Esophagus squamous epithelium (tissue), 5 donors: Measurements from ENCODE around the gene LOXL4. TPM values are rescaled to one million over a fixed set of nuclear protein-coding genes. Genes with fewer than 3 reads are reported as not detected.

Source experiments
- DNase-seq: peaks from one replicate; lab custom pipeline; 2025; lab: John Stamatoyannopoulos, UW
- H3K27ac ChIP-seq, 4 donors: fragments of 200-600 bp; sonication (generic); one replicate each; pipeline ENCODE4 v1.5.1; 2016 to 2019; ENCODE audit warnings: mild to moderate bottlenecking in 1 of 4
- H3K27me3 ChIP-seq, 4 donors: fragments of 200-600 bp; sonication (generic); 1 replicate in 3 of 4; 2 replicates in 1 of 4; pipeline versions ENCODE4 v1.5.1 to v1.6.0; 2017 to 2021; ENCODE audit warnings: antibody characterized with exemption in 1 of 4
- H3K36me3 ChIP-seq, 3 donors: fragments of 200-600 bp; sonication (generic); one replicate each; pipeline ENCODE4 v1.5.1; 2016 to 2019
- H3K4me1 ChIP-seq, 3 donors: fragments of 200-600 bp; sonication (generic); one replicate each; pipeline ENCODE4 v1.5.1; 2017 to 2019
- H3K4me3 ChIP-seq, 4 donors: fragments of 200-600 bp; sonication (generic); 1 replicate in 3 of 4; 2 replicates in 1 of 4; pipeline ENCODE4 v1.5.1; 2016 to 2019; ENCODE audit warnings: mild to moderate bottlenecking in 2 of 4, moderate library complexity in 1 of 4
- H3K9me3 ChIP-seq, 3 donors: fragments of 200-600 bp; sonication (generic); one replicate each; pipeline ENCODE4 v1.5.1; 2016 to 2019
- POLR2A ChIP-seq, 4 donors: fragments of 450-650 bp; IDR thresholded peaks; one replicate each; pipeline ENCODE4 v1.6.1; 2017; ENCODE audit warnings: antibody characterized with exemption in 4 of 4, mild to moderate bottlenecking in 4 of 4, moderate library complexity in 3 of 4
- WGBS, 2 donors: methylation state at CpG; one replicate each; pipeline ENCODE4 v1.1.5; 2018; 5-methylcytosine and 5-hydroxymethylcytosine counted together
- intact Hi-C: fragments of 100-400 bp; cut with DNase I; formaldehyde crosslinking; loops from one replicate; pipeline ENCODE4 v1.15.0; 2022
- total RNA-seq, 4 donors: library from RNA; depleted of rRNA; stranded (reverse); fragments of >200 nt; gene quantifications; one replicate each; pipeline ENCODE4 v1.1.0, GENCODE V29; 2016
- TF ChIP-seq, protein P1 (sequence below), 6 experiments: fragments of 450-650 bp in 4 of 6; fragments of 200-600 bp in 2 of 6; sonication (generic) in 2 of 6; IDR thresholded peaks; one replicate each; pipeline ENCODE4 v1.5.1; 2016 to 2019; ENCODE audit warnings: antibody characterized with exemption in 6 of 6, mild to moderate bottlenecking in 4 of 6, moderate library complexity in 4 of 6
- donor health status: DM: yes; HTN: yes; CAD: no.

Gene LOXL4
- total RNA-seq, result 1 to 10 TPM in 2 of 4 donors, under 1 TPM in 2; 0.19 to 3.5 (median 1.4) TPM

DNA sequence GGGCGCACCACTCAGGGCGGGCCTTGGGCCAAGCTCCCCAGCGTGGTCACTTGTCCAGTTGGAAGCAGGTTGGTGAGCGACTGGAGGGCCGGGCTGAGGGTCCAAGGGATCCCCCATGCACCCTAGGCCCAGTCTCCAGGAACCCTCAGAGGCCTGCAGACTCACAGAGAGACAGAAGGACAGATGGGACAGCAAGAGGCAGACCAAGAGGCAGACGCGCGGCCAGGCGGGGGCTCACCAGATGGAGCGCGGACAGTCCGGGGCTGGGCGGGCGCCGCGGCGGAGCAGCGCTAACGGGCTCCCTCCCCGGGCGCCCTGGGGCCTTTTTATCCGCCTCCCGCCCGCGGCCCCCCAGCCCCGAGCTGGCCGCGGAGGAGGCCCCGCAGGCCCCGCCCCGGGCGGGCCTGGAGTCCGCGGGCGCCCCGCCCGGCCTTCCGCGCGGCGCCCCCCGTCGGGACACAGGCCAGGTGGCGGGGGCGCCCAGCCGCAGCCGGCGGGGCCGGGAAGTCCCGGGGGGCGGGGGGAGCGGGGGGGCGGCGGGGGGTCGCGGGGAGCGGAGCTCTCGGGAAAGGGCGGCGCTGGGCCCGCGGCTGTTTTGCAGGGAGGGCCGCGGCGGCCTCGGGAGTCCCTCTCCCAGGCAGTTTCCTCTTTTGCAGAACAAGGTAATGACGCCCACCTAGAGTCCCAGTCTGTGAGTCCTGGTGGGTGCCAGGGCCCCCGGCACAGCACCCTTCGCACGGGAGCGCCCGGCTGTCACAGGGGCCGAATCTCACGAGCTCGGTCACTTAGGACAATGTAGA lies at the start of gene LOXL4:
LOXL4 (minus strand) TSS at position 301 of the 800 bp plus-strand sequence. CDS start 5,175 bp downstream, outside the sequence.
- no peaks in the 10 kb centered on the region for H3K9me3 ChIP-seq
- TF ChIP-seq, protein P1, sequence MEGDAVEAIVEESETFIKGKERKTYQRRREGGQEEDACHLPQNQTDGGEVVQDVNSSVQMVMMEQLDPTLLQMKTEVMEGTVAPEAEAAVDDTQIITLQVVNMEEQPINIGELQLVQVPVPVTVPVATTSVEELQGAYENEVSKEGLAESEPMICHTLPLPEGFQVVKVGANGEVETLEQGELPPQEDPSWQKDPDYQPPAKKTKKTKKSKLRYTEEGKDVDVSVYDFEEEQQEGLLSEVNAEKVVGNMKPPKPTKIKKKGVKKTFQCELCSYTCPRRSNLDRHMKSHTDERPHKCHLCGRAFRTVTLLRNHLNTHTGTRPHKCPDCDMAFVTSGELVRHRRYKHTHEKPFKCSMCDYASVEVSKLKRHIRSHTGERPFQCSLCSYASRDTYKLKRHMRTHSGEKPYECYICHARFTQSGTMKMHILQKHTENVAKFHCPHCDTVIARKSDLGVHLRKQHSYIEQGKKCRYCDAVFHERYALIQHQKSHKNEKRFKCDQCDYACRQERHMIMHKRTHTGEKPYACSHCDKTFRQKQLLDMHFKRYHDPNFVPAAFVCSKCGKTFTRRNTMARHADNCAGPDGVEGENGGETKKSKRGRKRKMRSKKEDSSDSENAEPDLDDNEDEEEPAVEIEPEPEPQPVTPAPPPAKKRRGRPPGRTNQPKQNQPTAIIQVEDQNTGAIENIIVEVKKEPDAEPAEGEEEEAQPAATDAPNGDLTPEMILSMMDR (IDR thresholded peaks at IDR 0.05), result no peak
- no peak for TF ChIP-seq POLR2A (IDR thresholded peaks at IDR 0.05)
- no peaks in the 10 kb centered on the region for H3K36me3 ChIP-seq
- H3K27me3 ChIP-seq, result peaks cover 0 to 70% (median 0%) of the 10 kb centered on the region in 4 donors
- H3K4me3 ChIP-seq, result peak within 1 kb of the TSS; percentile 23 to 73 (median 44)
- peaks cover 15 to 54% (median 21%) of the 10 kb centered on the region in 3 donors for H3K4me1 ChIP-seq
- intact Hi-C loops, result loop anchor here (5.0 kb wide), 1 partner anchor 44 kb away; no protein-coding TSS in a partner anchor
- H3K27ac ChIP-seq, result peak within 1 kb of the TSS; percentile 60 to 89 (median 76)
- DNase-seq, result no peak
- WGBS, 2 donors, result no CpG with 5 or more reads among the region's 75 CpGs

DNA sequence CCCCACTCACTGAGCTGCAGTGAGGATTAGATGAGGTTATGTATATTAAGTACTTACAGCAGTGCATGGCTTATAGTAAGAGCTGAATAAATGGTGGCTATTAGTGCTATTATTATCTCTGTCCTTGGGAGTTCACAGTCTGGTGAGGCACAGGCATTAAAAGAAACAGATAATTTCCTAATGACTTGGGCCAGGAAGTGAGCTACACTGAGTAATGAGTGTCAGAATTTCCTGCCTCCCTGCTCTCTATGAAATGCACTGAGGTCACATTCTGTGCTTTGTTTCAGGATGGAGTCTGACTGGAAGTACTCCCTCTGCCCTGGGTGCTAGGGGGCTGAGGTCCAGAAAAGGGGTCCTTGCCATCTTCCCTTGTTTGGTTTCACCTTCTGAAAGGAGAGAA lies 48.7 kb upstream of the LOXL4 start:
- H3K4me3 ChIP-seq, result no peak overlapping the region
- peaks cover 0 to 89% (median 2%) of the 10 kb centered on the region in 4 donors for H3K27me3 ChIP-seq
- H3K27ac ChIP-seq, result no peak overlapping the region
- no peak for DNase-seq
- no peaks in the 10 kb centered on the region for H3K9me3 ChIP-seq
- H3K36me3 ChIP-seq, result no peaks in the 10 kb centered on the region
- H3K4me1 ChIP-seq, result peaks cover 0 to 26% (median 4%) of the 10 kb centered on the region in 3 donors
- intact Hi-C loops, result no loop called here
- TF ChIP-seq, protein P1 (IDR thresholded peaks at IDR 0.05), result no peak
- TF ChIP-seq POLR2A (IDR thresholded peaks at IDR 0.05), result no peak

GRCh38 chr10:98316170-98316569 lies 48.2 kb upstream of the LOXL4 start:
- TF ChIP-seq, protein P1 (IDR thresholded peaks at IDR 0.05), result no peak
- TF ChIP-seq POLR2A (IDR thresholded peaks at IDR 0.05), result no peak
- no peaks in the 10 kb centered on the region for H3K9me3 ChIP-seq
- H3K4me1 ChIP-seq, result peaks cover 0 to 26% (median 4%) of the 10 kb centered on the region in 3 donors
- 58 to 70% methylated on average over 4 of the region's 5 CpGs for WGBS, 2 donors
- H3K36me3 ChIP-seq, result no peaks in the 10 kb centered on the region
- intact Hi-C loops, result no loop called here
- no peak for DNase-seq
- H3K27ac ChIP-seq, result no peak overlapping the region
- peaks cover 0 to 89% (median 2%) of the 10 kb centered on the region in 4 donors for H3K27me3 ChIP-seq
- no peak overlapping the region for H3K4me3 ChIP-seq

DNA sequence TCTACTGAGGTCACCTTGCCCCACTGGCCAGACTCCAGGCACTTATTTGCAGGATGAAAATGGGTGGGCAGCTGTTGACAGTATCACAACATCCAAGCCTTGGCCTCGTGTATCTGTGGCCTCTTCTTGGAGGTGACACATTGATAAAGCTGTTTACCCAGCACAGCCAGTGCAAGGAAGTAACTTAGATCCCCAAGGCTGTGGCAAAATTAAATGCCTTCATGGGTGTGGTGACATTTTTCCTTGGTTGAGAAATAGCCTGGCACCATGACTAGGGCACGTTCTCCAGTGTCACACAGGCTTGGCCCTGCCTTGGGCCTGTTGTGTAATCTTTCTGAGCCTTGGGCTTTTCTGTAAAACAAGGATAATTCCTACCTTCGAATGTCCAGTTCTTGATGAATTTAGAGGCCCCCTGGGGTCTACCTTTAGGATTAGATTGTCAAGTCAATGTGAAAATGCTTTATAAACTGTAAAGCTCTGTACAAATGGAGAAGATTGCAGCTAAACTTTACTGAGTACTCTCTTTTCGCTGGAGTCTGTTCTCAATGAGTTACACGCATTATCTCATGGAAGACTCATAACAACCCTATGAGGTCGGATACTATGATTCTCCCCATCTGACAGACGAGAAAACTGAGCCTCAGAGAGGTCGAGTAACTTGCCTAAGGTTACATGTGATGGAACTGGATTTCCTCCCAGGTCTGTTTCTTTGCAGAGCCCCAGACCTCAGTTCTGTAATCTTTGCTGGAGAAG lies 46.7 kb upstream of the LOXL4 start:
- no peak for TF ChIP-seq POLR2A (IDR thresholded peaks at IDR 0.05)
- TF ChIP-seq, protein P1 (IDR thresholded peaks at IDR 0.05), result no peak
- Histone ChIP-seq H3K4me3 (no peak overlapping the region), H3K27me3 (peaks cover 0 to 90% (median 2%) of the 10 kb centered on the region in 4 donors), H3K27ac (peak overlapping the region in 1 of 4 donors; percentile 30), H3K36me3 (no peaks in the 10 kb centered on the region), H3K9me3 (no peaks in the 10 kb centered on the region), H3K4me1 (peaks cover under 1 to 29% (median 4%) of the 10 kb centered on the region in 3 donors)
- WGBS, 2 donors, result 52 to 59% methylated on average over 8 of the region's 8 CpGs
- intact Hi-C loops, result loop anchor here (5.0 kb wide), 1 partner anchor 47 kb away; the partner anchor contains the start of gene LOXL4
- DNase-seq, result no peak
